RPMI8226 (cell line): ENCODE data around the gene NDUFS7.

Source experiments
- DNase-seq: peaks from one replicate; pipeline ENCODE4 v3.0.0-alpha.2; 2015

The NDUFS7 gene

GRCh38 chr19:1383312-1384084 is at the start of gene NDUFS7:
NDUFS7 (plus strand) TSS chr19:1383907; CDS start chr19:1383927, 20 bp downstream.
- DNase-seq = peak; percentile 95

GRCh38 chr19:1336079-1336684 is 47.5 kb upstream of the NDUFS7 start:
- peak; percentile 27 for DNase-seq

- no peak for DNase-seq
Measured at GRCh38 chr19:1340681-1341469, 42.8 kb upstream of the NDUFS7 start.

GRCh38 chr19:1343041-1343440 is 40.7 kb upstream of the NDUFS7 start:
- DNase-seq = no peak

- DNase-seq = no peak
Measured at GRCh38 chr19:1349211-1349610, 34.5 kb upstream of the NDUFS7 start.

GRCh38 chr19:1350867-1351266 is 32.8 kb upstream of the NDUFS7 start:
- no peak for DNase-seq

- DNase-seq = no peak
Measured at GRCh38 chr19:1351381-1351851, 32.3 kb upstream of the NDUFS7 start.

GRCh38 chr19:1353144-1353543 is 30.6 kb upstream of the NDUFS7 start:
- no peak for DNase-seq

- no peak for DNase-seq
Measured at GRCh38 chr19:1354970-1355567, 28.6 kb upstream of the NDUFS7 start.

- DNase-seq = no peak
Measured at GRCh38 chr19:1355568-1356507, 27.9 kb upstream of the NDUFS7 start.

GRCh38 chr19:1356508-1356865 is 27.2 kb upstream of the NDUFS7 start:
- no peak for DNase-seq

GRCh38 chr19:1357531-1358109 is 26.1 kb upstream of the NDUFS7 start:
- DNase-seq = no peak

GRCh38 chr19:1360126-1360817 is 23.4 kb upstream of the NDUFS7 start:
- no peak for DNase-seq

GRCh38 chr19:1360818-1361461 is 22.8 kb upstream of the NDUFS7 start:
- DNase-seq = no peak

GRCh38 chr19:1361601-1362386 is 21.9 kb upstream of the NDUFS7 start:
- DNase-seq = no peak

GRCh38 chr19:1362387-1363257 is 21.1 kb upstream of the NDUFS7 start:
- DNase-seq = no peak

GRCh38 chr19:1363599-1363998 is 20.1 kb upstream of the NDUFS7 start:
- DNase-seq = no peak

- DNase-seq = no peak
Measured at GRCh38 chr19:1364070-1364704, 19.5 kb upstream of the NDUFS7 start.
